A673 (cell line): ENCODE measurements around the gene TP53I13. TPM values are rescaled to one million over a fixed set of nuclear protein-coding genes. Genes with fewer than 3 reads are reported as not detected.
A peak's percentile ranks its signal among the peaks of the same experiment; 100 is the strongest.

Experiments
- BruUV-seq: library from RNA; stranded (reverse); fragments of 400-500 nt; replicated peaks from 2 replicates; lab custom pipeline; 2021; lab: Mats Ljungman, UMichigan
- CTCF ChIA-PET: fragments of 300-600 bp; sonication (Branson Sonifier 250); formaldehyde crosslinking; loops from one replicate; lab custom pipeline; 2022; ENCODE audit warnings: antibody characterized with exemption; lab: Charles Lee
- POLR2A ChIA-PET: fragments of 300-600 bp; sonication (Branson Sonifier 250); formaldehyde crosslinking; loops from one replicate; lab custom pipeline; 2022; ENCODE audit warnings: antibody characterized with exemption; ENCODE audit not compliant: low non-redundant PET; lab: Charles Lee
- DNase-seq: peaks from one replicate; pipeline ENCODE4 v3.0.0-alpha.2; 2015; ENCODE audit warnings: low spot score
- H3K27ac ChIP-seq: fragments of 200-600 bp; sonication (generic); 2 replicates; pipeline ENCODE4 v1.5.1; 2016; ENCODE audit warnings: mixed run types, low read depth, mild to moderate bottlenecking, mixed read lengths, antibody characterized with exemption, low read length; ENCODE audit not compliant: poor library complexity, severe bottlenecking
- H3K27me3 ChIP-seq: fragments of 200-600 bp; sonication (generic); replicated peaks from 2 replicates; pipeline ENCODE4 v1.6.1; 2017; ENCODE audit warnings: mixed run types, low read depth, mild to moderate bottlenecking, mixed read lengths, antibody characterized with exemption, low read length; ENCODE audit not compliant: insufficient read depth, poor library complexity
- H3K36me3 ChIP-seq: fragments of 200-600 bp; sonication (generic); 2 replicates; pipeline ENCODE4 v1.6.1; 2016; ENCODE audit warnings: mixed run types, mild to moderate bottlenecking, mixed read lengths, antibody characterized with exemption, low read length; ENCODE audit not compliant: insufficient read depth, poor library complexity, severe bottlenecking
- H3K4me1 ChIP-seq: fragments of 200-600 bp; sonication (generic); 2 replicates; pipeline ENCODE4 v1.6.1; 2017; ENCODE audit warnings: mixed run types, mild to moderate bottlenecking, mixed read lengths, antibody characterized with exemption, low read length; ENCODE audit not compliant: insufficient read depth, poor library complexity, severe bottlenecking
- H3K4me3 ChIP-seq: fragments of 200-600 bp; sonication (generic); 2 replicates; pipeline ENCODE4 v1.5.1; 2016; ENCODE audit warnings: low read depth, mixed run types, mild to moderate bottlenecking, mixed read lengths, low read length; ENCODE audit not compliant: poor library complexity, severe bottlenecking
- H3K9me3 ChIP-seq: fragments of 200-600 bp; sonication (generic); 2 replicates; pipeline ENCODE4 v1.6.1; 2016; ENCODE audit warnings: mixed run types, low read depth, mild to moderate bottlenecking, mixed read lengths, antibody characterized with exemption, low read length; ENCODE audit not compliant: poor library complexity, severe bottlenecking
- EZH2 ChIP-seq: fragments of 200-600 bp; sonication (generic); IDR thresholded peaks from 2 replicates; pipeline ENCODE4 v1.6.1; 2017; ENCODE audit warnings: borderline replicate concordance, low read depth, mild to moderate bottlenecking, mixed read lengths, antibody characterized with exemption, low read length; ENCODE audit not compliant: poor library complexity, severe bottlenecking
- intact Hi-C: fragments of 100-400 bp; cut with micrococcal nuclease; formaldehyde crosslinking; loops from one replicate; pipeline ENCODE4 v1.10.0; 2022; ENCODE audit not compliant: unreplicated experiment
- total RNA-seq: library from RNA; stranded (reverse); gene quantifications from 2 replicates; pipeline ENCODE4 v1.2.3, GENCODE V29; 2021
- TF ChIP-seq, protein P1 (sequence below): fragments of 300-800, 200-600 bp; sonication (generic); conservative IDR thresholded peaks from 2 replicates; pipeline ENCODE4 v1.5.1; 2017; ENCODE audit warnings: low read depth, mild to moderate bottlenecking, antibody characterized with exemption, low read length, moderate library complexity, mixed read lengths

The TP53I13 gene
- total RNA-seq, 1 experiment from 2014 or later: 34.6 TPM

DNA sequence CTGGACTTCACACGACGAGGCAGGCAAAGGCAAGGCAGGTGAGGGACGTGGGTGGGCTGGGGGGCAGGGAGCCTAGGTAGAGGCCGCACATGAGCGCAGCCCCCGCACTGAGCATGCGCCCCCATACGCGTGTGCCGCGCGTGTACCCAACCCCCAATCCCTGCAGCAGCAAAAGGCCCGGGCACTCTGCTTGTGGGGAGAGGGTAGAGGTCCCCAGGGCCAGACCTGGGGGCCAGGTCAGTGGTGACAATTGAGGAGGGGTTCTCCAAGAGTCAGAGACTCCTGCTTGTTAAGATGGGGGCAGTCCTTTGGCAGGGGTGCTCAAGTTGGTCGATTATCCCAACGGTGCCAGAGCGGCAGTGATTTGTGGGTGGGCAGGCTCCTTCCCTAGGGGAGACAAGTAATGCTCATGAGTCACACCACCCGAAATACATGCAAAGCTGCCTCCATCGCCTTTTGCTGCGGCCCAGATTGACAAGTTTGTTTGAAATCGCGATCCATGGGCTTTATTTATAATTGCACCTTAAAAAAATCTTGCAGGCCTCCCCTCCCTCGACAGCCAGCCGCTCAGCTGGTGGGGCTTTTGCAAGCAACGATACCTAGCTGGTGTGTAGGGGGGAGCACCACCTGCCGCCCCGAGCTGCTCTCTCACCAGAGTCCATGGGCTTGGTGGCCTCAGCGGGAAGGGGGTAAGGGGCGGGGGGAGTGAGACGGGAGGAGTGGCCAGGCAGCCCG, 22.1 kb downstream of the TP53I13 start:
- Histone ChIP-seq H3K9me3 (no peaks in the 10 kb centered on the region), H3K27me3 (no peaks in the 10 kb centered on the region), H3K27ac (peak overlapping the region; percentile 83), H3K36me3 (no peaks in the 10 kb centered on the region), H3K4me1 (peaks cover 68% of the 10 kb centered on the region), H3K4me3 (peak overlapping the region; percentile 97)
- TF ChIP-seq, protein P1, sequence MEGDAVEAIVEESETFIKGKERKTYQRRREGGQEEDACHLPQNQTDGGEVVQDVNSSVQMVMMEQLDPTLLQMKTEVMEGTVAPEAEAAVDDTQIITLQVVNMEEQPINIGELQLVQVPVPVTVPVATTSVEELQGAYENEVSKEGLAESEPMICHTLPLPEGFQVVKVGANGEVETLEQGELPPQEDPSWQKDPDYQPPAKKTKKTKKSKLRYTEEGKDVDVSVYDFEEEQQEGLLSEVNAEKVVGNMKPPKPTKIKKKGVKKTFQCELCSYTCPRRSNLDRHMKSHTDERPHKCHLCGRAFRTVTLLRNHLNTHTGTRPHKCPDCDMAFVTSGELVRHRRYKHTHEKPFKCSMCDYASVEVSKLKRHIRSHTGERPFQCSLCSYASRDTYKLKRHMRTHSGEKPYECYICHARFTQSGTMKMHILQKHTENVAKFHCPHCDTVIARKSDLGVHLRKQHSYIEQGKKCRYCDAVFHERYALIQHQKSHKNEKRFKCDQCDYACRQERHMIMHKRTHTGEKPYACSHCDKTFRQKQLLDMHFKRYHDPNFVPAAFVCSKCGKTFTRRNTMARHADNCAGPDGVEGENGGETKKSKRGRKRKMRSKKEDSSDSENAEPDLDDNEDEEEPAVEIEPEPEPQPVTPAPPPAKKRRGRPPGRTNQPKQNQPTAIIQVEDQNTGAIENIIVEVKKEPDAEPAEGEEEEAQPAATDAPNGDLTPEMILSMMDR: no peak
- no peak for TF ChIP-seq EZH2
- no TSS peak for BruUV-seq
- intact Hi-C loops: loop anchor here (1.0 kb wide), 2 partner anchors 10 to 22 kb away; partner anchors contain the start of gene TP53I13
- CTCF ChIA-PET: interaction anchor here (0.6 to 2.6 kb wide), 3 partner anchors 27 to 442 kb away, joined by 6 to 16 read pairs (median 9); no protein-coding TSS in a partner anchor
- DNase-seq: peak; percentile 87
- POLR2A ChIA-PET: no interaction called here

- H3K9me3 ChIP-seq: no peaks in the 10 kb centered on the region
- intact Hi-C loops: loop anchor here (1.0 kb wide), 2 partner anchors 11 to 23 kb away; partner anchors contain the start of gene TP53I13
Observed at GRCh38 chr17:29591146-29591736, 22.7 kb downstream of the TP53I13 start.

More at GRCh38 chr17:29591146-29591736, 22.7 kb downstream of the TP53I13 start:
- POLR2A ChIA-PET: interaction anchor here (0.6 to 1.0 kb wide), 2 partner anchors 11 to 24 kb away, joined by 3 to 5 read pairs; no protein-coding TSS in a partner anchor
- no TSS peak for BruUV-seq
- H3K36me3 ChIP-seq: no peaks in the 10 kb centered on the region
- peaks cover 70% of the 10 kb centered on the region for H3K4me1 ChIP-seq
- no peak for DNase-seq
- H3K4me3 ChIP-seq: peak overlapping the region; percentile 97
- no peaks in the 10 kb centered on the region for H3K27me3 ChIP-seq
- H3K27ac ChIP-seq: peak overlapping the region; percentile 83
- no peak for TF ChIP-seq EZH2
- TF ChIP-seq, protein P1: no peak
- CTCF ChIA-PET: interaction anchor here (0.6 to 2.6 kb wide), 11 partner anchors 12 to 887 kb away, joined by 3 to 16 read pairs (median 4); no protein-coding TSS in a partner anchor
